Measurements from ENCODE around the gene RBM33. TPM values are rescaled to one million over a fixed set of nuclear protein-coding genes. Genes with fewer than 3 reads are reported as not detected.
"Not testable (repeated sequence)": the region's sequence is repeated elsewhere in the genome, so short reads cannot be mapped to it uniquely, and the experiment has no call there.

Gene RBM33
- total RNA-seq, 2 experiments from 2014 or later: 73.7 to 84.8 TPM

DNA sequence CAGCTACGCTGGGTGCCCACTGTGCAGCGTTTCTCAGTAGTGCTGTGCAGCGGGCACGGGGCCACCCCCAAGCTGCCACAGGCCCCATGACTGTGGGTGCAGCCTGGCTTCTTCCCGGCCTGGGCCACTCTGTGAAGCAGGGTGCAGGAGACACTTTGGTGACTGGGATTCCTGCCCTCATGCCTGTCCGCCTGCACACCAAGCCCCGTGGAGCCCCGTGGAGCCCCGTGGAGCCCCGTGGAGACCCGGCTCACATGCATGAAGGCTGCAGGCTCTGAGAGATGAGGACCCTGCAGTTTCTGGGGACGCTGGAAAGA is 171.7 kb downstream of the RBM33 start:
- Mint-ChIP-seq H3K27ac (no peak overlapping the region), H3K27me3 (peaks cover 36% of the 10 kb centered on the region), H3K4me1 (ENCODE audit: low read depth) (peaks cover 9% of the 10 kb centered on the region), H3K36me3 (ENCODE audit: low read depth) (no peaks in the 10 kb centered on the region), H3K9me3 (no peaks in the 10 kb centered on the region), H3K4me3 (no peak overlapping the region)
- intact Hi-C loops (cut with micrococcal nuclease): no loop called here
- ChIA-PET POLR2A (no interaction called here), CTCF (no interaction called here)
- TF ChIP-seq, protein P1, sequence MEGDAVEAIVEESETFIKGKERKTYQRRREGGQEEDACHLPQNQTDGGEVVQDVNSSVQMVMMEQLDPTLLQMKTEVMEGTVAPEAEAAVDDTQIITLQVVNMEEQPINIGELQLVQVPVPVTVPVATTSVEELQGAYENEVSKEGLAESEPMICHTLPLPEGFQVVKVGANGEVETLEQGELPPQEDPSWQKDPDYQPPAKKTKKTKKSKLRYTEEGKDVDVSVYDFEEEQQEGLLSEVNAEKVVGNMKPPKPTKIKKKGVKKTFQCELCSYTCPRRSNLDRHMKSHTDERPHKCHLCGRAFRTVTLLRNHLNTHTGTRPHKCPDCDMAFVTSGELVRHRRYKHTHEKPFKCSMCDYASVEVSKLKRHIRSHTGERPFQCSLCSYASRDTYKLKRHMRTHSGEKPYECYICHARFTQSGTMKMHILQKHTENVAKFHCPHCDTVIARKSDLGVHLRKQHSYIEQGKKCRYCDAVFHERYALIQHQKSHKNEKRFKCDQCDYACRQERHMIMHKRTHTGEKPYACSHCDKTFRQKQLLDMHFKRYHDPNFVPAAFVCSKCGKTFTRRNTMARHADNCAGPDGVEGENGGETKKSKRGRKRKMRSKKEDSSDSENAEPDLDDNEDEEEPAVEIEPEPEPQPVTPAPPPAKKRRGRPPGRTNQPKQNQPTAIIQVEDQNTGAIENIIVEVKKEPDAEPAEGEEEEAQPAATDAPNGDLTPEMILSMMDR (IDR thresholded peaks at IDR 0.05): no peak
- DNase-seq (no peak), ATAC-seq (no peak)

DNA sequence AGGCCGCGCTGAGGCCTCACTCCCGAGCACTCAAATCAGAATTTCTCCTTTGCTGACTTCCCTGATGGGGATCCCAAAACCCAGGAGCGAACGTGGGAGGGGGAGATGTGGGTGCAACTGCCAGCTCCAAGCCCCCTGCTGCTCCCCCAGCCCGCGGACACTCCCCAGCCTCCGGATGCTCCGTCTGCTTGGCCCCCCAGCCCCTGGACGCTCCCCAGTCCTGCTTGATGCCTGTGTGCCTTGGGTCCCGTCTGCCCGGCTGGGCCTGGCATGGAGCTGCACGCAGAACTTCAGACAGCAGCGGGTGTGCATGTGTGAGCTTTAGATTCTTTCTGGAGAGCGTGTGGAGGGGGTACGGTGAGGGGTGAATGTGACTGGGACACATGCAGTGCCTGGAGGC is 172.5 kb downstream of the RBM33 start:
- Mint-ChIP-seq H3K4me3 (no peak overlapping the region), H3K27ac (no peak overlapping the region), H3K27me3 (peaks cover 28% of the 10 kb centered on the region), H3K9me3 (no peaks in the 10 kb centered on the region), H3K36me3 (ENCODE audit: low read depth) (no peaks in the 10 kb centered on the region), H3K4me1 (ENCODE audit: low read depth) (peaks cover 7% of the 10 kb centered on the region)
- intact Hi-C loops (cut with micrococcal nuclease): no loop called here
- no peak for DNase-seq
- POLR2A ChIA-PET: no interaction called here
- ATAC-seq: no peak
- CTCF ChIA-PET: no interaction called here
- TF ChIP-seq, protein P1 (IDR thresholded peaks at IDR 0.05): no peak

DNA sequence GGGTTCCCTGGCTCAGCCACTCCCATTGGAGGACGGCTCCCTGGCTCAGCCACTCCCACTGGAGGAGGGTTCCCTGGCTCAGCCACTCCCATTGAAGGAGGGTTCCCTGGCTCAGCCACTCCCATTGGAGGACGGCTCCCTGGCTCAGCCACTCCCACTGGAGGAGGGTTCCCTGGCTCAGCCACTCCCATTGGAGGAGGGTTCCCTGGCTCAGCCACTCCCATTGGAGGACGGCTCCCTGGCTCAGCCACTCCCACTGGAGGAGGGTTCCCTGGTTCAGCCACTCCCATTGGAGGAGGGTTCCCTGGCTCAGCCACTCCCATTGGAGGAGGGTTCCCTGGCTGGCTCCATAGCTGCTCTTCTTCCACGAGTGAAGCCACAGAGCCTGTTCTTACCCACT is 173.1 kb downstream of the RBM33 start:
- POLR2A ChIA-PET; H3K27ac Mint-ChIP-seq; H3K4me1 Mint-ChIP-seq (ENCODE audit: low read depth); ATAC-seq; intact Hi-C loops (cut with micrococcal nuclease); DNase-seq; H3K36me3 Mint-ChIP-seq (ENCODE audit: low read depth); CTCF ChIA-PET; H3K9me3 Mint-ChIP-seq; H3K4me3 Mint-ChIP-seq: not testable (repeated sequence)
- H3K27me3 Mint-ChIP-seq: peaks cover 27% of the 10 kb centered on the region

DNA sequence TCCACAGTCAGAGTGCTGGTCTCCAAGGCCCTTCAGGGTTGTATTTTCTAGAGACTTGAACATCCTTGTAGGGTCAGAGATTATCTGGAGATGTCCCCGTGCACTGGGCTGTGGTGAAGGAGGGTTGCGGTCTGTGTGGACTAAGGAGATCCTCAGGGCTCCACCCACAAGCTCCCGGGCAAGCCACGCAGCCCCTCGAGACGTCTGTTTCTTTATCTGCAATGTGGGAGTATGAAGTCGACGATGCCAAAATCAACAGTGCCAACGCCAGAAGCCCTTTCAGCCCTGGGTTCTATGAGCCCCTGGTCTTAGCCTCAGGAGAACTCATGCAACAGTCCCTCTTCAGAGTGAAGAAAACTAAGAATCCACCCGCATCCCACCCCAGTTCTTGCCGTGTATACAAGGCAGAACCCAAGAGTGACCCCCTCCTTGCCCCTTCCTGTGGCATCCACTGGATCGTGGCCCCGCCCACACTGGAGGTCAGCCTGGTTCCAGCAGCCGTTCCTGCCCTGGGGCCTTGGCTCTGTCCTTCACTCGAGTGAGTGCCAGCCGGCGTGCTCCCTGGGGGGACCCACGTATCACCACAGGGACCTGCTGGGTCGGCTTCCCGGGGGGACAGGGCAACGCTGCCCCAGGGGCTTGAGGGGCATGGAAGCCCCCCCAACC is 173.8 kb downstream of the RBM33 start:
- no peak for DNase-seq
- H3K36me3 Mint-ChIP-seq (ENCODE audit: low read depth): no peaks in the 10 kb centered on the region
- intact Hi-C loops (cut with micrococcal nuclease): no loop called here
- ATAC-seq: no peak
- POLR2A ChIA-PET: no interaction called here
- CTCF ChIA-PET: no interaction called here
- H3K27me3 Mint-ChIP-seq: peaks cover 25% of the 10 kb centered on the region
- H3K4me3 Mint-ChIP-seq: no peak overlapping the region
- TF ChIP-seq, protein P1 (IDR thresholded peaks at IDR 0.05): no peak
- no peaks in the 10 kb centered on the region for H3K9me3 Mint-ChIP-seq
- H3K27ac Mint-ChIP-seq: no peak overlapping the region
- H3K4me1 Mint-ChIP-seq (ENCODE audit: low read depth): peaks cover 5% of the 10 kb centered on the region

DNA sequence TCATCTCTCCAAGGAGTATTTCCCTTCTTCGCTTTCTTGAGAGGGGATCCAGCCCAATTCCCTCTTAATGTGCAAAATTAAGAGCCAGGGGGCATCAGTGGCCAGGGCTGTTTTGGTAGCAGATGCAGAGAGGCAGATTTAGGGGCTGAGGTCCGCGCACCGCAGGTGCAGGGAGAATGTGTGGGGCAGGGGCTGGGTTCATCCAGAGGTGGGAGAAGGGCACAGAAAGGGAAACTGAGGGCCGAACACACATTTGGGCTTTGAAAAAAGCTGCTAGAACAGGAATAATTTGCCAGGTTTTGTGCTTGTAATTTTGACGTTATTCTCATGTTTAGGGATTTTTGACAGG is 174.3 kb downstream of the RBM33 start:
- Mint-ChIP-seq H3K27me3 (peaks cover 23% of the 10 kb centered on the region), H3K4me3 (no peak overlapping the region), H3K9me3 (no peaks in the 10 kb centered on the region), H3K27ac (no peak overlapping the region), H3K36me3 (ENCODE audit: low read depth) (no peaks in the 10 kb centered on the region), H3K4me1 (ENCODE audit: low read depth) (peaks cover 5% of the 10 kb centered on the region)
- TF ChIP-seq, protein P1 (IDR thresholded peaks at IDR 0.05): no peak
- intact Hi-C loops (cut with micrococcal nuclease): no loop called here
- no peak for DNase-seq
- POLR2A ChIA-PET: no interaction called here
- CTCF ChIA-PET: no interaction called here
- ATAC-seq: no peak

DNA sequence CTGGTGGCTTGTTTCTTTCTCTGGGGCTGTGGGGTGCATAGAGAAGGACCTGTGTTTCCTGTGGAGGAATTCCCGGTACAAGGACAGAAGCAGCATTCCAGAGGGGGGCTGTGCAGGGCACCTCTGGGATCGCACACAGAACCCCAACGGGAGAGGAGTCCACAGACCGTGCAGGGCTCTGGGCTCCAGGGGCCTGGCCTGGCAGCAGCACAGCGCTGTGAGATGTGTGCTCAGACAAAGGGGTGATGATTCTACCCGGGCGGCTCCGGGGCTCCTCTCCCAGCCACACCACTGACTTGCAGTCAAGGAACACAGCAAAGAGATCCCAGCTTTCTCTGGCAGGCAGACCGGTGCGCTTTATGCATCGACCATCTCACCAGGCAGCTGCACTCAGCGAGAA is 174.7 kb downstream of the RBM33 start:
- ChIA-PET CTCF (no interaction called here), POLR2A (no interaction called here)
- peaks cover 5% of the 10 kb centered on the region for H3K4me1 Mint-ChIP-seq (ENCODE audit: low read depth)
- H3K36me3 Mint-ChIP-seq (ENCODE audit: low read depth): no peaks in the 10 kb centered on the region
- ATAC-seq (no peak), DNase-seq (no peak)
- TF ChIP-seq, protein P1 (IDR thresholded peaks at IDR 0.05): no peak
- no peak overlapping the region for H3K27ac Mint-ChIP-seq
- no peak overlapping the region for H3K4me3 Mint-ChIP-seq
- intact Hi-C loops (cut with micrococcal nuclease): no loop called here
- H3K27me3 Mint-ChIP-seq: peaks cover 20% of the 10 kb centered on the region
- H3K9me3 Mint-ChIP-seq: no peaks in the 10 kb centered on the region
